ENCODE measurements around the gene FAM177A1. TPM values are rescaled to one million over a fixed set of nuclear protein-coding genes. Genes with fewer than 3 reads are reported as not detected.

FAM177A1 gene
- total and polyA plus RNA-seq, 2 experiments from 2014 or later, result 100 to 132 TPM

DNA sequence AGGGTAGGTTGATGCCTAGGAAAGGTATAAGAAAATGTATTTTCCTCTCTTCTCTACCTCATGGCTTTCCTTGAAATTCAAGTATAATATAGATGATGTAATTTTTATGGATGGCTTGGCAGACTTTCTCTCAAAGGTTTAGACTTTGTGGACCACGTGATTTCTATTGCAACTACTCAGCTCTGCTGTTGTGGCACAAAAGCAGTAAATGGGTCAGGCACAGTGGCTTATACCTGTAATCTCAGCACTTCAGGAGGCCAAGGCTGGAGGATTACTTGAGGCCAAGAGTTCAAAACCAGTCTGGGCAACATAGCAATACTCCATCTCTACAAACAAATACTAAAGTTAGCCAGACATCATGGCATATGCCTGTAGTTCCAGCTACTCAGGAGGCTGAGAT lies 41.2 kb upstream of the FAM177A1 start:
- WGBS (ENCODE audit: low lambda C conversion rate, missing lambda C conversion rate), result 100% methylated on average over 1 of the region's 1 CpG
- Histone ChIP-seq H3K9me3 (ENCODE audit: low read depth) (no peaks in the 10 kb centered on the region), H3K27me3 (no peaks in the 10 kb centered on the region), H4K20me1 (ENCODE audit: insufficient read depth, poor library complexity, severe bottlenecking) (no peaks in the 10 kb centered on the region), H3K4me2 (no peak overlapping the region), H3K4me3 (no peak overlapping the region), H3K4me1 (ENCODE audit: insufficient read depth) (no peaks in the 10 kb centered on the region), H3K36me3 (replicated peaks; ENCODE audit: insufficient read depth, low read depth) (no peaks in the 10 kb centered on the region), H3K9me2 (replicated peaks; ENCODE audit: insufficient read depth) (no peaks in the 10 kb centered on the region), H3K79me2 (no peaks in the 10 kb centered on the region), H3K27ac (no peak overlapping the region), H2AFZ (no peak overlapping the region)
- DNase-seq (ENCODE audit: low spot score), result no peak
- no peak for TF ChIP-seq EZH2phosphoT487 (IDR thresholded peaks at IDR 0.05; ENCODE audit: low read depth, severe bottlenecking, unreplicated experiment)

- Histone ChIP-seq H3K27ac (no peak overlapping the region), H4K20me1 (ENCODE audit: insufficient read depth, poor library complexity, severe bottlenecking) (no peaks in the 10 kb centered on the region), H3K9me2 (replicated peaks; ENCODE audit: insufficient read depth) (no peaks in the 10 kb centered on the region), H3K27me3 (no peaks in the 10 kb centered on the region), H3K36me3 (replicated peaks; ENCODE audit: insufficient read depth, low read depth) (no peaks in the 10 kb centered on the region), H3K4me1 (ENCODE audit: insufficient read depth) (no peaks in the 10 kb centered on the region), H3K4me2 (no peak overlapping the region), H3K4me3 (no peak overlapping the region), H3K9me3 (ENCODE audit: low read depth) (no peaks in the 10 kb centered on the region), H2AFZ (no peak overlapping the region), H3K79me2 (no peaks in the 10 kb centered on the region)
- 100% methylated on average over 1 of the region's 1 CpG for WGBS (ENCODE audit: low lambda C conversion rate, missing lambda C conversion rate)
- no peak for DNase-seq (ENCODE audit: low spot score)
- TF ChIP-seq EZH2phosphoT487 (IDR thresholded peaks at IDR 0.05; ENCODE audit: low read depth, severe bottlenecking, unreplicated experiment) (no peak), EZH2 (IDR thresholded peaks at IDR 0.05; ENCODE audit: borderline replicate concordance) (no peak)
- TF ChIP-seq, protein P1, sequence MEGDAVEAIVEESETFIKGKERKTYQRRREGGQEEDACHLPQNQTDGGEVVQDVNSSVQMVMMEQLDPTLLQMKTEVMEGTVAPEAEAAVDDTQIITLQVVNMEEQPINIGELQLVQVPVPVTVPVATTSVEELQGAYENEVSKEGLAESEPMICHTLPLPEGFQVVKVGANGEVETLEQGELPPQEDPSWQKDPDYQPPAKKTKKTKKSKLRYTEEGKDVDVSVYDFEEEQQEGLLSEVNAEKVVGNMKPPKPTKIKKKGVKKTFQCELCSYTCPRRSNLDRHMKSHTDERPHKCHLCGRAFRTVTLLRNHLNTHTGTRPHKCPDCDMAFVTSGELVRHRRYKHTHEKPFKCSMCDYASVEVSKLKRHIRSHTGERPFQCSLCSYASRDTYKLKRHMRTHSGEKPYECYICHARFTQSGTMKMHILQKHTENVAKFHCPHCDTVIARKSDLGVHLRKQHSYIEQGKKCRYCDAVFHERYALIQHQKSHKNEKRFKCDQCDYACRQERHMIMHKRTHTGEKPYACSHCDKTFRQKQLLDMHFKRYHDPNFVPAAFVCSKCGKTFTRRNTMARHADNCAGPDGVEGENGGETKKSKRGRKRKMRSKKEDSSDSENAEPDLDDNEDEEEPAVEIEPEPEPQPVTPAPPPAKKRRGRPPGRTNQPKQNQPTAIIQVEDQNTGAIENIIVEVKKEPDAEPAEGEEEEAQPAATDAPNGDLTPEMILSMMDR (IDR thresholded peaks at IDR 0.05; ENCODE audit: poor library complexity), result no peak
Observed at GRCh38 chr14:35016568-35016967, 29.5 kb upstream of the FAM177A1 start.

GRCh38 chr14:35020713-35021112 lies 25.4 kb upstream of the FAM177A1 start:
- Histone ChIP-seq H2AFZ (no peak overlapping the region), H3K4me3 (no peak overlapping the region), H3K27ac (no peak overlapping the region), H3K9me3 (ENCODE audit: low read depth) (no peaks in the 10 kb centered on the region), H3K9me2 (replicated peaks; ENCODE audit: insufficient read depth) (no peaks in the 10 kb centered on the region), H3K4me1 (ENCODE audit: insufficient read depth) (no peaks in the 10 kb centered on the region), H3K79me2 (no peaks in the 10 kb centered on the region), H3K36me3 (replicated peaks; ENCODE audit: insufficient read depth, low read depth) (no peaks in the 10 kb centered on the region), H3K27me3 (no peaks in the 10 kb centered on the region), H4K20me1 (ENCODE audit: insufficient read depth, poor library complexity, severe bottlenecking) (no peaks in the 10 kb centered on the region), H3K4me2 (no peak overlapping the region)
- DNase-seq (ENCODE audit: low spot score), result no peak
- 98% methylated on average over 4 of the region's 4 CpGs for WGBS (ENCODE audit: low lambda C conversion rate, missing lambda C conversion rate)
- TF ChIP-seq, protein P1 (IDR thresholded peaks at IDR 0.05; ENCODE audit: poor library complexity), result no peak
- TF ChIP-seq EZH2 (IDR thresholded peaks at IDR 0.05; ENCODE audit: borderline replicate concordance) (no peak), EZH2phosphoT487 (IDR thresholded peaks at IDR 0.05; ENCODE audit: low read depth, severe bottlenecking, unreplicated experiment) (no peak)

- TF ChIP-seq, protein P1 (IDR thresholded peaks at IDR 0.05; ENCODE audit: poor library complexity), result no peak
- no peak for TF ChIP-seq EZH2 (IDR thresholded peaks at IDR 0.05; ENCODE audit: borderline replicate concordance)
- TF ChIP-seq EZH2phosphoT487 (IDR thresholded peaks at IDR 0.05; ENCODE audit: low read depth, severe bottlenecking, unreplicated experiment), result no peak
- H3K4me2 ChIP-seq, result no peak overlapping the region
- H3K9me2 ChIP-seq (replicated peaks; ENCODE audit: insufficient read depth), result no peaks in the 10 kb centered on the region
- H3K27ac ChIP-seq, result no peak overlapping the region
- no peaks in the 10 kb centered on the region for H3K79me2 ChIP-seq
- no peak overlapping the region for H2AFZ ChIP-seq
- H4K20me1 ChIP-seq (ENCODE audit: insufficient read depth, poor library complexity, severe bottlenecking), result no peaks in the 10 kb centered on the region
- no peak overlapping the region for H3K4me3 ChIP-seq
- no peaks in the 10 kb centered on the region for H3K4me1 ChIP-seq (ENCODE audit: insufficient read depth)
- WGBS (ENCODE audit: low lambda C conversion rate, missing lambda C conversion rate), result 96% methylated on average over 2 of the region's 2 CpGs
- H3K27me3 ChIP-seq, result no peaks in the 10 kb centered on the region
- DNase-seq (ENCODE audit: low spot score), result no peak
- H3K9me3 ChIP-seq (ENCODE audit: low read depth), result no peaks in the 10 kb centered on the region
- no peaks in the 10 kb centered on the region for H3K36me3 ChIP-seq (replicated peaks; ENCODE audit: insufficient read depth, low read depth)
Observed at GRCh38 chr14:35028435-35028834, 17.6 kb upstream of the FAM177A1 start.
